Glomerular visceral epithelial cell (primary cell): Measurements from ENCODE around the gene CNTD1.

ENCODE experiments used
- DNase-seq: peaks from one replicate; pipeline ENCODE4 v3.0.0-alpha.2; 2016; ENCODE audit errors: extremely low spot score

The CNTD1 gene

DNA sequence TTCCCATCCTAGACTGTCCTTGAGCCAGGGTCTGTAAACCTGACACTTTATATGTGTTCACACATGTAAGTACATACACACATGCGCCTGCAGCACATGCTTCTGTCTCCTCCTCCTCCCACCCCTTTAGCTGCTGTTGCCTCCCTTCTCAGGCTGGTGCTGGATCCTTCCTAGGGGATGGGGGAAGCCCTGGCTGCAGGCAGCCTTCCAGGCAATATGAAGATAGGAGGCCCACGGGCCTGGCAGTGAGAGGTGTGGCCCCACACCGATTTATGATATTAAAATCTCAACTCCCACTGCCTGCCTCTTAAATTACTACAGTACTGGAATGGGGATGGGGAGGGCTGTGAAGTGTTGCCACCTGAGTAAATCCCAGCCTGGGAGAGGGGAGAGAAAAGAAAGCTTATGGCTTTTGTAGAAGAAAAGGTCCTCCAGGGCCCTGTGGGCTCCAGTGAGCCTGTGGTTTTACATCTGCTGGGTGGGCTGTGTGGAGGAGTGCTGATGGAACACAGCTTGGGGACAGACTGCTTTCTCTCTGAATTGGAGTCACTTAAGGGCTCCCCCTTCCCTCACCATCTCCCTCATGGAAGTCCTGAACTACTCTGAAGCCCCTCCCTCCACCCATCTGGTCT is 19.2 kb upstream of the CNTD1 start:
- DNase-seq: no peak

DNA sequence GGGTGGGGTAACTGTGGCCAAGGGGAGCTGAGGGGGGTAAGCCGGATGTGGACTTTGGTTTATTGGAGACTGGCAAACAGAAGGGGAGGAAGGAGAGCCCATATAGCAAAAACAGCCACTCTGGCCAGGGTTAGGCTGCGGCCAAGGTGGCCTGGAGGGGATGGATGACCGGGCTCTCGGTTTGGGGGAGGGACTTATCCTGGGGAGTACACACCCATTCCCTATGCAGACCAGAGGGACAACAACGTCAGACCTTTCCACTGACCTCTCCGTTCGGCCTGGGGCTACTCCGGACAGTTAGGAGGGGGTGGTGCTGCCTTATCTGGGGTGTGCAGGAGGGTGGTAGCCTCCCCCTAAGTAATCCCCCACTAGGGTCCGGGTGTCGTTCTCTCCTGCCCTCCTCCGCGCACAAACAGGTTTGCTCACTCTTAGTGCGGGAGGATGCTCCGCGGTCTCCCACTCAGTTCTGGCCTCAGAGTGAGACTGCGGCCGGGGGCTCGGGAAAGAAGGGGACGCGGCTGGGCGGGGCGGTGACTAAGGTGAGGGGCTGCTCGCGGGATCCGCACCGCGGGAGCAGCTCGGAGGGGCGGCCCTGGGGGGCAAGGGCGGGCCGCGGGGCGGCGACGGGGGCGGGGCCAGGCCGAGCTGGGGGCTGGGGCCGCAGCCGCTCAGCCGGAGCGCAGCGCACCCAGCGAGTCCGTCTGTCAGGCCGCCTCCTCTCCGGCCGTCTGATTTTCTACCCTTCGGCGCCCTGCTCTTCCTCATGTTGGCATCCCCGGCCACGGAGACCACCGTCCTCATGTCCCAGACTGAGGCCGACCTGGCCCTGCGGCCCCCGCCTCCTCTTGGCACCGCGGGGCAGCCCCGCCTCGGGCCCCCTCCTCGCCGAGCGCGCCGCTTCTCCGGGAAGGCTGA is 18.5 kb upstream of the CNTD1 start, which contains the start of gene WNK4:
TSS of gene WNK4 (plus strand) at position 675 of the 915 bp plus-strand sequence. CDS start at position 764, 89 bp downstream.
- no peak for DNase-seq

DNA sequence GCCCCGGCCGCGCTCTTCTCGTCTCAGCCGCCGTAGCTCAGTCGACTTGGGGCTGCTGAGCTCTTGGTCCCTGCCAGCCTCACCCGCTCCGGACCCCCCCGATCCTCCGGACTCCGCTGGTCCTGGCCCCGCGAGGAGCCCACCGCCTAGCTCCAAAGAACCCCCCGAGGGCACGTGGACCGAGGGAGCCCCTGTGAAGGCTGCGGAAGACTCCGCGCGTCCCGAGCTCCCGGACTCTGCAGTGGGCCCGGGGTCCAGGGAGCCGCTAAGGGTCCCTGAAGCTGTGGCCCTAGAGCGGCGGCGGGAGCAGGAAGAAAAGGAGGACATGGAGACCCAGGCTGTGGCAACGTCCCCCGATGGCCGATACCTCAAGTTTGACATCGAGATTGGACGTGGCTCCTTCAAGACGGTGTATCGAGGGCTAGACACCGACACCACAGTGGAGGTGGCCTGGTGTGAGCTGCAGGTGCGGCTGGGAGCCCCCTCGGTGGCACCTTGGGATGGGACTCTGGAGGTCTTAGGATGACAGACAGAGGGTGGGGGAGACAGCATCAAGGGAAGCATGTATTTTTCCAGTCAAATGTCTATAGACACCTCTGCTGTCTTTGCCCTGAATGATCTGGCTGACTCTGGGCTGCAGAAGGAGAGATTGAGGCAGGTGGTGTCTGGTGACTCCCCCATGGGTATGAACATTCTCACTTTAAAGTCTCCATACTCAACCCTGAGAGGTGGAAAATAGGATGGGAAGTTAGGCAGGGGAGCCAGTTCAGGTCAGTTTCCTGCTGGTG is 17.6 kb upstream of the CNTD1 start:
- DNase-seq: no peak

DNA sequence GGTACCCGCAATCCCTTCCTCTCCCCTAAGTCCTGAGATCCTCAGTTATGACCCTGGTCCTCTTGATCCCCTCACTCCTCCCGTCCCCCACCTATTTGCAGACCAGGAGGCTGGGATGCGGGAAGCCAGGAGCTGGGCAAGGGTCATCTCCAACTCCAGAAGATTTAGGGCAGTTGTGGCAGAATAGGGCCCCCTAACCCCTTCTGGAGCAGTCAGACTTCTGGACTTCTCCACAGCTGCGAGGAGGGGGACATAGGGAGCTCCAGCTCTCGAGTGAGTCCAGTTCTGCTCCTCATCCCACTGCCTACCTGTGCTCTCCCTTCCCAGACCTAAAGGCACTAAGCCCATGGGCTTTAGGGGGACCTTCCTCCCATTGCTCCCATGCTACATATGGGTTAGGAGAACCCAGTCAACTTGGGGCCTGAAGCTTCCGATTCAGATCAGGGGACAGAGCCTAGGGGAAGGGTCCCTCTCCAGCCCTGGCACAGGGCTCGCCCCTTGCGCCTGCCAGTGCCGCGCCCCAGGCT is 17.0 kb upstream of the CNTD1 start:
- DNase-seq: no peak

DNA sequence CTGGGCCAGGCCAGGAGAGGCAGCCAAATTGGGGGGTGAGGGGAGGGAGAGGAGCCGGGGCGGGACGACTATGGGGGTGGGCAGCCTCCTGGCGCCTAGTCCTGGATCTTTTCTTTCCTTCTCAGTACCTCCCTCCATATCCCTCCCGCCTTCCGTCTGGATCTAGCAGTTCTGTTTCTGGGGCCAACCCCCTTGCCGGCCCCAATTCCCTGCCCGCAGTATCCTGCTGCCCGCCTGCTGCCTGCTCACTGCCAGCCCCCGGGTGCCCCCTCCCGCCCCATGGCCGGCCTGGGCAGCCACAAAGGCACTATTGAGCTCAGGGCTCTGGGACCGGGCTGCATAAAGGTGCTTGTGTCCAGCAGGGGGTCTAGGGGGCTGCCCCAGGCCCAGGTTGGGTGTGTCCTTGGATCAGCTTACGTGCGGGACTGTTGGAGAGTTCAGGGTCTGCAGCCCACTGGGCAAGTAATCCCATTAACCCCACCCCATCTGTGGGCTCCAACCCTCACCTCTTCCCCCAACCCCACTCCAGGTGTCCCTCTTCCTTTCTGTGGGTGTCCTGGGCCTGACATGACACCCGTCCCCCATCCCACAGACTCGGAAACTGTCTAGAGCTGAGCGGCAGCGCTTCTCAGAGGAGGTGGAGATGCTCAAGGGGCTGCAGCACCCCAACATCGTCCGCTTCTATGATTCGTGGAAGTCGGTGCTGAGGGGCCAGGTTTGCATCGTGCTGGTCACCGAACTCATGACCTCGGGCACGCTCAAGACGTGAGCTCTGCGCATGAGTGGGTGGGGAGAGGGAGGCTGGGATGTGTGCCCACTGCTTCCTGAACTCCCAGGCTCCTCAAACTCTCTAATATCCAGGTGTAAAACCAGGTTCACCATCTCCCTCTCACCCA is 16.2 kb upstream of the CNTD1 start:
- DNase-seq: no peak

DNA sequence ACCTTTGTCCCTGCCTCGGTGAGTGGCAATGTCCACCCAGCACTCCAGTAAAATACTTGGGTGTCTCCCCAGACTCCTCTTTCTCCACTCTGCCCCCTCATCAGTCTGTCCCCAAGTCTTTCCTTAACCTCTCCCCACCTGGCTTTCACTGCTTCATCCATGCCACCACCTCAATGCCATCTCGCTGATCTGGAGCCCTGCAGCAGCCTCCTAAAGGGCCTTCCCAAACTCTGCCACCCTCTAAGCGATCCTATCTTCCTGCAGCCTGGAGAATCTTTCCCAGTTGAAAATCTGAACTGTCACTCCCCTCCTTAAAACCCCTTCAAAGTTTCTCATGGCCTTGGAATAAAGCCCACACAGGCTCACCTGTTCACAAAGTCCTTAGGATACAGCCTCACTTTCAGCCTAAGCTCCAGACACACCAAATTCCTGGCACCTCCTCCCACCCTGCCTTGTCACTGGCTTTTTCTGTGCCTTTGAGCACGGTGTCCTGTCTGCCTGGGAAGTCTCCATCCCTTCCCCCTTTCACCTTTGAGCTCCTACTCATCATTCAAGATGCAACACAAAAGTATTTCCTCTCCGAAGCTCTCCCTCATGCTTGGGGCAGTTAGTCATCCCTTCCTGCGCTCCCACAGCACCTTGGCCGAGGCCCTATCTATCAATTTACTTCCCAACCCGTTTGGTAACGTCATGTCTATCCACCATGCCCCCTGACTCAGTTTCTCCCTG is 15.4 kb upstream of the CNTD1 start:
- DNase-seq: peak; percentile 61

DNA sequence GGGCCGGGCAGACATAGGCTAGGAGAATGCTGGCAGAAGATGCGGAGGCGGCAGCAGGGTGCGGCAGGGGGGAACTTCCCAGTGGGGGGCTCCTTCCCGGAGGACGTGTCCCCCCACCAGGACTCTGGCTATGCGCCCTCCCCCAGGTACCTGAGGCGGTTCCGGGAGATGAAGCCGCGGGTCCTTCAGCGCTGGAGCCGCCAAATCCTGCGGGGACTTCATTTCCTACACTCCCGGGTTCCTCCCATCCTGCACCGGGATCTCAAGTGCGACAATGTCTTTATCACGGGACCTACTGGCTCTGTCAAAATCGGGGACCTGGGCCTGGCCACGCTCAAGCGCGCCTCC is 14.9 kb upstream of the CNTD1 start:
- no peak for DNase-seq

DNA sequence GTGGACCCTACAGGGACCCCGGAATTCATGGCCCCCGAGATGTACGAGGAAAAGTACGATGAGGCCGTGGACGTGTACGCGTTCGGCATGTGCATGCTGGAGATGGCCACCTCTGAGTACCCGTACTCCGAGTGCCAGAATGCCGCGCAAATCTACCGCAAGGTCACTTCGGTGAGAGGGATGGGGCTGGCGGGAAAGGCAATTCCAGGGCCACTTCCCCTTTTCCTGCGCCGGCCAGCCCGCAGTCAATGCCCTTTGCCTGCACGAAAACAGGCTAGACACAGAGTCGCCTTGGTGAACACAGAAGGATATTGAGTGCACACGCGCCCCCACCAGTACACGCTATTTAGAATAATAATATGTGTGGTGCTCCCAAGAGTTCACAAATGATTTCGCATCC is 14.3 kb upstream of the CNTD1 start:
- DNase-seq: no peak

DNA sequence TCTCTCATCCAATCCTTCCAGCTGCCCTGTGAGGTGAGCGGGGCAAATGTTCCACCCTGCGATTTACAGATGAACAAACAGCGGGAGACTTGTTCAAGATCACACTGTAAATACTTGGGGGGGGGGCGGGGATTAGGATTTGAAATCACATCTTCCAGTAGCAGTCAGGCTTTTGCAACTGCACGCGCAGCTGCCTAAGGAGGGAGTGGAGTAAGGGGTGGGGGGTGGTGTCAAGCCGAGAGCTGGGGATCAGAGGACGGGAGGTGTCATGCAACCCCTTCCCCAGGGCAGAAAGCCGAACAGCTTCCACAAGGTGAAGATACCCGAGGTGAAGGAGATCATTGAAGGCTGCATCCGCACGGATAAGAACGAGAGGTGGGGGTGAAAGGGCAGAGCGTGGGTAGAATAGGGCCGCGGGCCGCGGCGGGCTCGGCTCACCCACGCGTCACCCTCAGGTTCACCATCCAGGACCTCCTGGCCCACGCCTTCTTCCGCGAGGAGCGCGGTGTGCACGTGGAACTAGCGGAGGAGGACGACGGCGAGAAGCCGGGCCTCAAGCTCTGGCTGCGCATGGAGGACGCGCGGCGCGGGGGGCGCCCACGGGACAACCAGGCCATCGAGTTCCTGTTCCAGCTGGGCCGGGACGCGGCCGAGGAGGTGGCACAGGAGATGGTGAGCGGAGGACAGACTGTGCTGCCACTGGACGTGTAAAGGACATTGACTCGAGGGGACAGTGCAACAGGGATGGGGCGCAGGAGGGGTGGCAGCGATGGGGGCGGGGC is 13.7 kb upstream of the CNTD1 start:
- DNase-seq: no peak

DNA sequence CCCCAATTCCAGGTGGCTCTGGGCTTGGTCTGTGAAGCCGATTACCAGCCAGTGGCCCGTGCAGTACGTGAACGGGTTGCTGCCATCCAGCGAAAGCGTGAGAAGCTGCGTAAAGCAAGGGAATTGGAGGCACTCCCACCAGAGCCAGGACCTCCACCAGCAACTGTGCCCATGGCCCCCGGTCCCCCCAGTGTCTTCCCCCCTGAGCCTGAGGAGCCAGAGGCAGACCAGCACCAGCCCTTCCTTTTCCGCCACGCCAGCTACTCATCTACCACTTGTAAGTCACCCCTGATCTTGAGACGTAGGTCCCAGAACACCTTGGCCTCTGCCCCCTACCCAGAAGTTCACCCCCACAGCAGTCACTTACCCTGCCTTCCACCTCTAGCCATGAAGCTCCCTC is 11.4 kb upstream of the CNTD1 start:
- DNase-seq: no peak

DNA sequence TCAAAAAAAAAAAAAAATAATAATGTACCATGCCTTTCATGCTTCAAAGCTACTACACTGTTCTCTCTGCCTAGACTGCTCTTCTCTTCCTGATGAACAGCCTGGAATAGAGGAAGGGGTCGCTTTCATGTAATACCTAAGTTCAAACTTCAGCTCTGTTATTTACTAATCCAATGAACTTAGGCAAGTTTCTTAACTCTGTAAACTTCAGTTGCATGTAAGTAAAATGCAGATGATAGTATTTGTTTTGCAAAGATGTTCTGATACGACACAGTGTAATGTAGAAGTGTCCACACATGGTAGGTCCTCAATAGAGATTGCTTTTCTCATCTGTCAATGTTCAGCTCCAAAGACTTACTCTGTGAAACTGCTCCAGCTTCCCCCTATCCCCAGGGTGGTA is 6.7 kb upstream of the CNTD1 start:
- DNase-seq: no peak

DNA sequence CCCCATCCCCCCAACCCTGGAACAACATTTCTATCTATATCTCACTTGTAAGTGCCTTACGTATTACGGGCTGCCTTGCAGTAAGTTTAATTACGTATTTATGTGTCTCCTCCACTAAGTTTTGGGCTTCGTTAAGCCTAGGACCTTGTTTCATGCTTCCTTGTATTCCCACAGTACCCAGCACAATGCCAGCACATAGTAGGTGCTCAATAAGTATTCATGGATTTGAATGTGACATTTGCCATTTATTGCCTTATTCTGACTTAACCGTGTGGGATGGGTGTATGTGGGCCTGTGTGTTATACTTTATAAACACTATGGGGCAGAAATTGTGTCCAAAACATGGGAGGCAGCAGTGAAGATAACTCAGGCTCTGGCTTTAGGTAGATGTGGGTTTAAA is 6.1 kb upstream of the CNTD1 start:
- DNase-seq: no peak

DNA sequence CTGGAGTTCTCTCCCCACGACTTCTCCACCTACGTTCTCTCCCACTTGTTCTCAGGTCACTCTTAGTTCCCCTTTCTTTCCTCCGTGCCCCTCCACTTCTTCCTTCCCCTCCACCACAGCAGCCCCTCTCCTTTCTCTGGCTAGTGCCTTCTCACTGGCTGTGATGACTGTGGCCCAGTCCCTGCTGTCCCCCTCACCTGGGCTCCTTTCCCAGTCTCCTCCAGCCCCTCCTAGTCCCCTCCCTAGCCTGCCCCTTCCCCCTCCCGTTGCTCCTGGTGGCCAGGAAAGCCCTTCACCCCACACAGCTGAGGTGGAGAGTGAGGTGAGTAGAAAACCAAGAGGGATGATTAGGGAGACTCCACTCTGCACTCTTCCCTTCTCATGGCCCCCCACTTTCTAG is 3.6 kb upstream of the CNTD1 start:
- DNase-seq: no peak

DNA sequence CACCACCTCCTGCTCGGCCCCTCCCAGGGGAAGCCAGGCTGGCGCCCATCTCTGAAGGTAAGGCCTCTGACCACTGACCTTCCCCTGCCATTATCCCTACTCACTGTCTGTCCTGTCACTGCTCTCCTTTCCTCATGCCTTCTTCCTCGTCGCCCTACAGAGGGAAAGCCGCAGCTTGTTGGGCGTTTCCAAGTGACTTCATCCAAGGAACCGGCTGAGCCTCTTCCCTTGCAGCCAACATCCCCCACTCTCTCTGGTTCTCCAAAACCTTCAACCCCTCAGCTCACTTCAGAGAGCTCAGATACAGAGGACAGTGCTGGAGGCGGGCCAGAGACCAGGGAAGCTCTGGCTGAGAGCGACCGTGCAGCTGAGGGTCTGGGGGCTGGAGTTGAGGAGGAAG is 3.2 kb upstream of the CNTD1 start:
- DNase-seq: no peak

DNA sequence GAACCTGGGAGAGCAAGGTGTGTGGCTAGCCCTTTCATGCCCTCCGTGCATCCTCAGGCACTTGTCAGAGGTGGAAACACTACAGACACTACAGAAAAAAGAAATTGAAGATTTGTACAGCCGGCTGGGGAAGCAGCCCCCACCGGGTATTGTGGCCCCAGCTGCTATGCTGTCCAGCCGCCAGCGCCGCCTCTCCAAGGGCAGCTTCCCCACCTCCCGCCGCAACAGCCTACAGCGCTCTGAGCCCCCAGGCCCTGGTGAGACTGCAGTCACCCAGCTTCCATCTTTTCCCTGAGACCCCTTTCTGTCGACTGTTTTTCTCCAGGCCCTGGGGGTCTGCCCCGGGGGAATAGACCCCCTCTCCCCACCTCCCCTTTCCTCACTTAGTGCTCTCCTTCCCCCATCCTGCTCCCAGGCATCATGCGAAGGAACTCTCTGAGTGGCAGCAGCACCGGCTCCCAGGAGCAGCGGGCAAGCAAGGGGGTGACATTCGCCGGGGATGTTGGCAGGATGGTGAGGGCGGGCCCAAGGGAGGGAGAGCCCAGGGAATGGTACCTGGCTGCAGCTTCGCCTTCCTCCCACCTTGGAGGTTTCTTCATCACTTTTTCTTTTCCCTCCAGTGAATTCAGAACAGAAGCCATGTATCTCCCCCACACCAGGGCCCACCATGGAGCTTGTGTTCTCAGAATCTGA is 2.4 kb upstream of the CNTD1 start:
- no peak for DNase-seq

DNA sequence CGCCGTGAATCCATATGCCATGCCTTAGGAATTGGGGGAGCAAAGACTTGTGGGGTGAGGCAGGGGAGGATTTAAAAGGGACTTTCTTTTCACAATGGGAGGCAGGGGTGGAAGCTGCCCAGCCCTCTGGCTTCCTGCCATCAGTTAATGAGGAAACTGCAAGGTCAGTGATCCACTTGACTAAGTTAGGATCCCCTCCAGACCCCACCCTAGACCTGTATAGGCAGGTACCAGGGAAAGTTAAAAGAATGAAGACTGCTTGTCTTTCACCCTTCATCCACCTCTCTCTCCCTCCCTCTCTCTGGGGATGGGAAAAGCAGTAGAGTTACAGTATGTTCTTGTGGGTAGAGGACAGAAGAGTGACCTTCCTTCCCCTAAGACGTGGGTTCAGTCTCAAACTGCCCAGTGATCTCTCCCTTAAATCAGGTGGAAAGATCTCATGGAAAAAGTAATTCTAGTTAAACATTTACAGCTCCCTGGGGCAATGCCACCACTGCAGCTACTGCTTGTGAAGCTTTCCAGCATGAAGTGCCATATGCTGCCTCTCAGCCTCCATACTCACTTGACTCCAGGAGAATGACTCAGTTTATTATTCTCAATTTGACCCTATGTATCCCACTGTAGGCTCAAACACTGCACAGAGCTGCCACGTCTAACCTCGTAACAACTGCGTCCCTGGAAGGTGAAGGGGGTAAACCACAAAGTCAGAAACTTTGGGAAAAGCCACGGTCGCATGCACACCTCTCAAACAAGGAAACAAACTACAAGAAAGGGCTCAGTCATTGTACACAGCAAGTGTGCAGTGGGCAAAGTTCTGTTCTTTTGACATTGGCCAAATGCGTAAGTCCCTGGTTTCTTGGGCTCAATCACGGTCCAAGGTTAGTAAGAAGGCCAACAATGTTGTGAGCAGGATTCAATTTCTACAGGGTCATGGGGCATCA is 1.3 kb upstream of the CNTD1 start:
- DNase-seq: peak; percentile 72

DNA sequence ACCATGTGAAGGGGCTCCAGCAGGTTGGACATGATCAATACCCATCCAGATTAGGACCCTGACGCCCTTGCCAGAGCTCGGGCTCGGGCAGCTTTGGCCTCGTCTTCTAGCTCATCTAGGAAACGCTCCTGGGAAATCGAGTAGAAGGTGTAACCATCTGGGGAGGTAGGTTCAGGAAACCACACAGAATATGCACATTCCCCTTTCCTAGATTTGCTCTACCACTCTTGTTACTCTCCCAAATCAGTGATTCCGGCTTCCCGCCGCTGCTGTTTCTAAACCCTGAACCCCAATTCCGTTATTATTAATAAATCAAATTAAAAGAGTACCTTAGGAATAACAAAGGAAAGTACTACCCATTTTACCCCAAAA is 664 bp upstream of the CNTD1 start:
- no peak for DNase-seq
